Measurements from ENCODE around the gene CFL1. TPM values are rescaled to one million over a fixed set of nuclear protein-coding genes. Genes with fewer than 3 reads are reported as not detected.
"Not testable (repeated sequence)": the region's sequence is repeated elsewhere in the genome, so short reads cannot be mapped to it uniquely, and the experiment has no call there.

Gene CFL1
- total RNA-seq, 2 donors from 2014 or later: 565 to 797 TPM

- ATAC-seq (ENCODE audit: insufficient number of reproducible peaks, low FRiP score, low read depth): no peak
- H3K4me1 ChIP-seq (ENCODE audit: control insufficient read depth in 1 of 2, low read depth in 2 of 2): peaks cover 13 to 24% of the 10 kb centered on the region in 2 donors
- no peaks in the 10 kb centered on the region for H3K27me3 ChIP-seq (replicated peaks; ENCODE audit: insufficient read depth)
- H3K36me3 ChIP-seq: peaks cover 54% of the 10 kb centered on the region
- no peak for DNase-seq (ENCODE audit: low spot score)
- H3K27ac ChIP-seq: no peak overlapping the region
- no peak overlapping the region for H3K4me3 ChIP-seq
- H3K9me3 ChIP-seq: no peaks in the 10 kb centered on the region
- TF ChIP-seq, protein P1, sequence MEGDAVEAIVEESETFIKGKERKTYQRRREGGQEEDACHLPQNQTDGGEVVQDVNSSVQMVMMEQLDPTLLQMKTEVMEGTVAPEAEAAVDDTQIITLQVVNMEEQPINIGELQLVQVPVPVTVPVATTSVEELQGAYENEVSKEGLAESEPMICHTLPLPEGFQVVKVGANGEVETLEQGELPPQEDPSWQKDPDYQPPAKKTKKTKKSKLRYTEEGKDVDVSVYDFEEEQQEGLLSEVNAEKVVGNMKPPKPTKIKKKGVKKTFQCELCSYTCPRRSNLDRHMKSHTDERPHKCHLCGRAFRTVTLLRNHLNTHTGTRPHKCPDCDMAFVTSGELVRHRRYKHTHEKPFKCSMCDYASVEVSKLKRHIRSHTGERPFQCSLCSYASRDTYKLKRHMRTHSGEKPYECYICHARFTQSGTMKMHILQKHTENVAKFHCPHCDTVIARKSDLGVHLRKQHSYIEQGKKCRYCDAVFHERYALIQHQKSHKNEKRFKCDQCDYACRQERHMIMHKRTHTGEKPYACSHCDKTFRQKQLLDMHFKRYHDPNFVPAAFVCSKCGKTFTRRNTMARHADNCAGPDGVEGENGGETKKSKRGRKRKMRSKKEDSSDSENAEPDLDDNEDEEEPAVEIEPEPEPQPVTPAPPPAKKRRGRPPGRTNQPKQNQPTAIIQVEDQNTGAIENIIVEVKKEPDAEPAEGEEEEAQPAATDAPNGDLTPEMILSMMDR (IDR thresholded peaks at IDR 0.05): no peak
These were observed 6.0 kb downstream of the CFL1 start for GRCh38 chr11:65851811-65852507.

DNA sequence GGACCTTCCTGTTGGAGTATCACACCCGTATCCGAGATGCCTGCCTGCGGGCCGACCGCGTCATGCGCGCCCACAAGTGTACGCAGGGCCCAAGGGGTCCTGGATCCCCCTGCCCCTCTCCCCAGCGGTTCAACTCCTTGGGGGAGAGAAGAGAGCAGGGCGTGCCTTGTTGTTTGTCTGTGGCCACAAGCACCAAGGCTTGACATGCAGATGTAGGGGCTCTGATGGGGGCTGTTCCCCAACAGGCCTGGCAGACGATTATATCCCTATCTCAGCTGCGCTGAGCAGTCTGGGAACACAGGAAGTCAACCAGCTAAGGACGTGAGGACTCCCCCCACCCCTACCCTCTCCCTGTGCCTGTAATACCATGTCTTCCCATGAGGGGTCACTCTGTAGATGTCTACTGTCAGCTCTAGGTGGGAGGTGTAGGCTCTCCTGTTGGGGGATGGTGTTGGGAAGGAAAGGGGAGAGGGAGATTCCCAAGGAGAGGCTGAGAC lies 6.8 kb downstream of the CFL1 start:
- TF ChIP-seq, protein P1 (IDR thresholded peaks at IDR 0.05): peak; percentile 24
- Histone ChIP-seq H3K27ac (no peak overlapping the region), H3K27me3 (replicated peaks; ENCODE audit: insufficient read depth) (no peaks in the 10 kb centered on the region), H3K4me1 (ENCODE audit: control insufficient read depth in 1 of 2, low read depth in 2 of 2) (peaks cover 10 to 18% of the 10 kb centered on the region in 2 donors), H3K9me3 (no peaks in the 10 kb centered on the region), H3K36me3 (peaks cover 54% of the 10 kb centered on the region), H3K4me3 (no peak overlapping the region)
- no peak for ATAC-seq (ENCODE audit: insufficient number of reproducible peaks, low FRiP score, low read depth)
- no peak for DNase-seq (ENCODE audit: low spot score)

- peaks cover 48% of the 10 kb centered on the region for H3K36me3 ChIP-seq
- H3K9me3 ChIP-seq: no peaks in the 10 kb centered on the region
- no peak overlapping the region for H3K27ac ChIP-seq
- H3K4me3 ChIP-seq: no peak overlapping the region
- TF ChIP-seq, protein P1 (IDR thresholded peaks at IDR 0.05): no peak
- peaks cover 4 to 12% of the 10 kb centered on the region in 2 donors for H3K4me1 ChIP-seq (ENCODE audit: control insufficient read depth in 1 of 2, low read depth in 2 of 2)
- no peaks in the 10 kb centered on the region for H3K27me3 ChIP-seq (replicated peaks; ENCODE audit: insufficient read depth)
- DNase-seq (ENCODE audit: low spot score) (no peak), ATAC-seq (ENCODE audit: insufficient number of reproducible peaks, low FRiP score, low read depth) (no peak)
These were observed 7.5 kb downstream of the CFL1 start for GRCh38 chr11:65850217-65851082.

DNA sequence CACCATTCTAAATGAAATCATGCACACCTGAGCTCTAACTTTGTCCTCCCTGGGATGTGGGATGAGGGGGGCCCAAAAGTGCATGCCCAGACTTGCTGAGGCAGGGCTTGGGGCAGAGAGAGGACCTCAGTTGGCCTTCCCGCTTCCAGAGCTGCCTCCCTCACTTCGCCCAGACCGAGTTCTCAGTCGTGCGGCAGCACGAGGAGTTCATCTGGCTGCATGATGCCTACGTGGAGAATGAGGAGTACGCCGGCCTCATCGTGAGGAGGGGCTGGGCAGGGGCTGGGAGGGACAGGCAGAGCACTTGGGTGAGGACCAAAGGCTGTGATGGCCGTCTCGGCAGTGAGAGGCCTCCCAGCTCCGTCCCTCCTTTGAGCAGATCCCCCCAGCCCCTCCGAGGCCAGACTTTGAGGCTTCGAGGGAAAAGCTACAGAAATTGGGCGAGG lies 8.2 kb downstream of the CFL1 start:
- H3K4me1 ChIP-seq (ENCODE audit: control insufficient read depth in 1 of 2, low read depth in 2 of 2): peaks cover 0 to 5% of the 10 kb centered on the region in 2 donors
- no peak overlapping the region for H3K4me3 ChIP-seq
- H3K36me3 ChIP-seq: peaks cover 41% of the 10 kb centered on the region
- DNase-seq (ENCODE audit: low spot score) (no peak), ATAC-seq (ENCODE audit: insufficient number of reproducible peaks, low FRiP score, low read depth) (no peak)
- no peaks in the 10 kb centered on the region for H3K9me3 ChIP-seq
- H3K27me3 ChIP-seq (replicated peaks; ENCODE audit: insufficient read depth): no peaks in the 10 kb centered on the region
- no peak overlapping the region for H3K27ac ChIP-seq
- TF ChIP-seq, protein P1 (IDR thresholded peaks at IDR 0.05): no peak

GRCh38 chr11:65849366-65849765 lies 8.6 kb downstream of the CFL1 start:
- peaks cover 37% of the 10 kb centered on the region for H3K36me3 ChIP-seq
- no peaks in the 10 kb centered on the region for H3K9me3 ChIP-seq
- TF ChIP-seq, protein P1 (IDR thresholded peaks at IDR 0.05): no peak
- H3K4me1 ChIP-seq (ENCODE audit: control insufficient read depth in 1 of 2, low read depth in 2 of 2): peaks cover 0 to under 1% of the 10 kb centered on the region in 2 donors
- H3K4me3 ChIP-seq: no peak overlapping the region
- H3K27me3 ChIP-seq (replicated peaks; ENCODE audit: insufficient read depth): no peaks in the 10 kb centered on the region
- no peak for ATAC-seq (ENCODE audit: insufficient number of reproducible peaks, low FRiP score, low read depth)
- no peak overlapping the region for H3K27ac ChIP-seq
- no peak for DNase-seq (ENCODE audit: low spot score)

DNA sequence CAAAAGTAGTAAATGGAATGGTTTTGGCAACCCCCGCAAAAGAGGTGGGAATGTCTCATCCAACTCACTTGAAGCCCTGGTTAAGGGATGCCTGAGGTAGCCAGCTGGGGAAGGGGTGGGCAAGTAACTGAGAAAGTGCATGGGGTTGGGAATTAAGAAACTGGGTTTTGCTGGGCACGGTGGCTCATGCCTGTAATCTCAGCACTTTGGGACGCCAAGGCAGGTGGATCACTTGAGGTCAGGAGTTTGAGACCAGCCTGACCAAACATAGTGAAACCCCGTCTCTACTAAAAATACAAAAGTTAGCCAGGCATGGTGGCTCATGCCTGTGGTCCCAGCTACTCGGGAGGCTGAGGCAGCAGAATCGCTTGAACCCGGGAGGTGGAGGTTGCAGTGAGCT lies 9.3 kb downstream of the CFL1 start:
- not testable (repeated sequence) for H3K4me3 ChIP-seq; H3K27ac ChIP-seq; H3K27me3 ChIP-seq (replicated peaks; ENCODE audit: insufficient read depth); H3K9me3 ChIP-seq; ATAC-seq (ENCODE audit: insufficient number of reproducible peaks, low FRiP score, low read depth); H3K4me1 ChIP-seq (ENCODE audit: control insufficient read depth in 1 of 2, low read depth in 2 of 2); DNase-seq (ENCODE audit: low spot score)
- peaks cover 30% of the 10 kb centered on the region for H3K36me3 ChIP-seq
